GM19240 (cell line): ENCODE data around the gene COL13A1.

Source experiments
- DNase-seq: peaks from one replicate; pipeline ENCODE4 v3.0.0; 2011; ENCODE audit warnings: low spot score; ENCODE audit not compliant: insufficient read length

The COL13A1 gene

GRCh38 chr10:69819716-69820506, 18.2 kb downstream of the COL13A1 start:
- no peak for DNase-seq

GRCh38 chr10:69820817-69821216, 19.1 kb downstream of the COL13A1 start:
- no peak for DNase-seq

GRCh38 chr10:69825604-69826003, 23.9 kb downstream of the COL13A1 start:
- DNase-seq: no peak

GRCh38 chr10:69826094-69826493, 24.4 kb downstream of the COL13A1 start:
- DNase-seq: no peak

- no peak for DNase-seq
Observed at GRCh38 chr10:69826789-69827554, 25.3 kb downstream of the COL13A1 start.

- DNase-seq: no peak
Observed at GRCh38 chr10:69828144-69828870, 26.6 kb downstream of the COL13A1 start.

- DNase-seq: no peak
Observed at GRCh38 chr10:69829775-69830174, 28.1 kb downstream of the COL13A1 start.

GRCh38 chr10:69831231-69831855, 29.6 kb downstream of the COL13A1 start:
- no peak for DNase-seq

- DNase-seq: no peak
Observed at GRCh38 chr10:69835233-69835632, 33.5 kb downstream of the COL13A1 start.

- DNase-seq: no peak
Observed at GRCh38 chr10:69835875-69836730, 34.4 kb downstream of the COL13A1 start.

GRCh38 chr10:69836731-69837030, 35.0 kb downstream of the COL13A1 start:
- DNase-seq: no peak

GRCh38 chr10:69837261-69837660, 35.6 kb downstream of the COL13A1 start:
- no peak for DNase-seq

- DNase-seq: no peak
Observed at GRCh38 chr10:69838418-69838817, 36.7 kb downstream of the COL13A1 start.

- DNase-seq: no peak
Observed at GRCh38 chr10:69838853-69839252, 37.1 kb downstream of the COL13A1 start.

GRCh38 chr10:69839696-69840345, 38.1 kb downstream of the COL13A1 start:
- no peak for DNase-seq

- DNase-seq: no peak
Observed at GRCh38 chr10:69840773-69841172, 39.1 kb downstream of the COL13A1 start.

- DNase-seq: no peak
Observed at GRCh38 chr10:69842020-69842419, 40.3 kb downstream of the COL13A1 start.

GRCh38 chr10:69842882-69843281, 41.2 kb downstream of the COL13A1 start:
- no peak for DNase-seq

GRCh38 chr10:69843923-69844322, 42.2 kb downstream of the COL13A1 start:
- DNase-seq: no peak

- no peak for DNase-seq
Observed at GRCh38 chr10:69844698-69845097, 43.0 kb downstream of the COL13A1 start.
